Spinal cord (tissue), 10 donors: ENCODE results near the gene IFI30. TPM values are rescaled to one million over a fixed set of nuclear protein-coding genes. Genes with fewer than 3 reads are reported as not detected.
A peak's percentile ranks its signal among the peaks of the same experiment; 100 is the strongest.

Experiments used
- DNase-seq, 6 donors: peaks; one replicate each; pipeline versions ENCODE4 v3.0.0 to v3.0.0-alpha.2; 2013 to 2015; ENCODE audit warnings: low spot score in 6 of 6, low read depth in 4 of 6
- H3K27ac ChIP-seq: one replicate; pipeline ENCODE4 v1.5.1; 2013; ENCODE audit warnings: low read depth, low read length, control low read depth
- H3K27me3 ChIP-seq: one replicate; pipeline ENCODE4 v1.6.1; 2013; ENCODE audit warnings: low read length; ENCODE audit not compliant: control insufficient read depth, insufficient read depth
- H3K36me3 ChIP-seq: one replicate; pipeline ENCODE4 v1.6.1; 2013; ENCODE audit warnings: low read length; ENCODE audit not compliant: control insufficient read depth, insufficient read depth
- H3K4me1 ChIP-seq: one replicate; pipeline ENCODE4 v1.6.1; 2013; ENCODE audit warnings: low read length; ENCODE audit not compliant: control insufficient read depth, insufficient read depth
- H3K4me3 ChIP-seq: one replicate; pipeline ENCODE4 v1.5.1; 2013; ENCODE audit warnings: low read depth, low read length, control low read depth
- H3K9me3 ChIP-seq: one replicate; pipeline ENCODE4 v1.6.1; 2013; ENCODE audit warnings: low read length; ENCODE audit not compliant: control insufficient read depth, insufficient read depth
- WGBS: methylation state at CpG from one replicate; pipeline ENCODE4 v1.1.5; 2013; ENCODE audit warnings: missing lambda C conversion rate; ENCODE audit not compliant: insufficient coverage; 5-methylcytosine and 5-hydroxymethylcytosine counted together
- long read RNA-seq, 4 donors: transcript quantifications; one replicate each; lab custom pipeline, GENCODE V29; 2026
- polyA plus RNA-seq, 2 donors: library from polyadenylated mRNA; unstranded; fragments of 120-200 nt; gene quantifications; one replicate each; pipeline ENCODE4 v1.2.1, GENCODE V29; 2013; ENCODE audit not compliant: insufficient read length in 2 of 2
- total RNA-seq, 2 donors: library from RNA; depleted of rRNA in 1 of 2; stranded (reverse); fragments of 120-200 nt in 1 of 2; fragments of >200 nt in 1 of 2; gene quantifications; one replicate each; pipeline versions ENCODE4 v1.2.3 to v1.2.4, GENCODE V29; 2013 to 2014
- donor health status: healthy.

IFI30 gene
- total RNA-seq, result 10 to 100 TPM; 10.3 to 14.6 TPM
- polyA plus RNA-seq, result 1 to 10 TPM; 1.9 to 2.8 TPM
- long read RNA-seq, donor 1, transcript IFI30-201 (7 exons, 1,134 nt), result major isoform, 5 of 5 reads
- long read RNA-seq, donor 1, partial matches to known transcripts, result 0 of 5 reads
- long read RNA-seq, donor 1, other reads (novel, unspliced or antisense), result 0 of 5 reads
- long read RNA-seq, donor 2, partial matches to known transcripts, result 0 of 3 reads
- long read RNA-seq, donor 2, other reads (novel, unspliced or antisense), result 0 of 3 reads
- long read RNA-seq, donor 3, partial matches to known transcripts, result 0 of 2 reads
- long read RNA-seq, donor 3, other reads (novel, unspliced or antisense), result 0 of 2 reads
- long read RNA-seq, donor 4, transcript IFI30-201 (7 exons, 1,134 nt), result major isoform, 20 of 20 reads
- long read RNA-seq, donor 4, partial matches to known transcripts, result 0 of 20 reads
- long read RNA-seq, donor 4, other reads (novel, unspliced or antisense), result 0 of 20 reads

DNA sequence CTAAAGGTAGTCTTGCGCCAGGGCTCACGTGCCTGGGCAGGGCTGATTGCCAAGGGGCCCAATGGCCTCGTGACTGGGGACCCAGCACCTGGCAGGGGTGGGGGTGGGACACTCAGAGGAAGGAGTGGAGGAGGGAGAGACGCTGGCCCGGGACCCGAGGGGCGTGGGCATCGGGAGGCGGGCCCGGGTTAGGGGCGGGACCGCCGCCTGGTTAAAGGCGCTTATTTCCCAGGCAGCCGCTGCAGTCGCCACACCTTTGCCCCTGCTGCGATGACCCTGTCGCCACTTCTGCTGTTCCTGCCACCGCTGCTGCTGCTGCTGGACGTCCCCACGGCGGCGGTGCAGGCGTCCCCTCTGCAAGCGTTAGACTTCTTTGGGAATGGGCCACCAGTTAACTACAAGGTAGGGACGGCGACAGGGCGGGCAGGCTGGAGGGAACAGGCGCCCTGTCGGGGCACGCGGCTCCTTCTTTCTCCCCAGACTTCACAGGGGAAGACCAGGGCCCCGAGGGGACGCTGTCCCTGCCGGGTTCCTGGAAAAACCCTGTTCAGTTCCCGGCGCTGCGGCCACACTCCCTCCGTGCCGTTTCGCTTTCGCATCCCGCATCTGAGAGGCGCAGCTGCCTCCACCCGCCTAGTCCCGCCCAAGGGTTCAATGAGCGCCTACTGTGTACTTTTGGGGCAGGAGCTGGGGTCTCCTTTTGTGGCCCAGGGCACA lies at the start of gene IFI30:
TSS of gene IFI30 (plus strand) at position 242 of the 717 bp plus-strand sequence. CDS start at position 271, 29 bp downstream.
- WGBS, result under 1% methylated on average over 45 of the region's 47 CpGs
- Histone ChIP-seq H3K4me1 (peaks cover 14% of the 10 kb centered on the region), H3K9me3 (no peaks in the 10 kb centered on the region), H3K4me3 (peak within 1 kb of the TSS; percentile 51), H3K27me3 (peaks cover 24% of the 10 kb centered on the region), H3K27ac (peak within 1 kb of the TSS; percentile 33), H3K36me3 (peaks cover 29% of the 10 kb centered on the region)
- no peak for DNase-seq

- peaks cover 68% of the 10 kb centered on the region for H3K36me3 ChIP-seq
- WGBS, result 87% methylated on average over 26 of the region's 26 CpGs
These were observed 49.8 kb upstream of the IFI30 start for GRCh38 chr19:18123819-18124218.

GRCh38 chr19:18126097-18126496 lies 47.5 kb upstream of the IFI30 start:
- 93% methylated on average over 1 of the region's 2 CpGs for WGBS
- Histone ChIP-seq H3K4me1 (peaks cover 14% of the 10 kb centered on the region), H3K9me3 (no peaks in the 10 kb centered on the region), H3K4me3 (no peak overlapping the region), H3K27me3 (no peaks in the 10 kb centered on the region), H3K27ac (no peak overlapping the region), H3K36me3 (peaks cover 91% of the 10 kb centered on the region)
- DNase-seq, result no peak

More at GRCh38 chr19:18123819-18124218, 49.8 kb upstream of the IFI30 start:
- H3K9me3 ChIP-seq, result no peaks in the 10 kb centered on the region
- no peak overlapping the region for H3K27ac ChIP-seq
- H3K4me3 ChIP-seq, result no peak overlapping the region
- peaks cover 25% of the 10 kb centered on the region for H3K4me1 ChIP-seq
- H3K27me3 ChIP-seq, result no peaks in the 10 kb centered on the region
- no peak for DNase-seq

DNA sequence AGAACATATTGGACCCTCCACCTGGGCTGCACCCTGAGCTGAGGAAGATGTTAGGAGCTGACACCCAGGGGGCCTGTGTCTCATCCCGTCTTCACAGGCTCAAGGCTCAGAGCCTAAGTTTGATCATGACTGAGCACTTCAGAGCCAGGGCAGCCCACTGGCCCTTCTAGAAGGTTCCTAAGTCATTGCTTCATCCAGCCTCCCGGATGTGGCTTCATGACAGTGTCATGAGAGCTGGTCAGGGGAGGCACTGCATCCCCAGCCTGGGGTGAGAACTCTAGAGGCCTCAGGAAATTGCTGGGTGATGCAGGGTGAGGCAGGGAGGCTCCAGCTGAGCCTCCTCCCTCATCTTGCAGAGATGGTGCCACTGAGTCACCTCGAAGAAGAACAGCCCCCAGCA lies 45.6 kb upstream of the IFI30 start:
- 92% methylated on average over 3 of the region's 3 CpGs for WGBS
- no peak overlapping the region for H3K4me3 ChIP-seq
- DNase-seq, result no peak
- H3K4me1 ChIP-seq, result peaks cover 5% of the 10 kb centered on the region
- H3K36me3 ChIP-seq, result peaks cover 87% of the 10 kb centered on the region
- H3K9me3 ChIP-seq, result no peaks in the 10 kb centered on the region
- H3K27ac ChIP-seq, result no peak overlapping the region
- H3K27me3 ChIP-seq, result no peaks in the 10 kb centered on the region

DNA sequence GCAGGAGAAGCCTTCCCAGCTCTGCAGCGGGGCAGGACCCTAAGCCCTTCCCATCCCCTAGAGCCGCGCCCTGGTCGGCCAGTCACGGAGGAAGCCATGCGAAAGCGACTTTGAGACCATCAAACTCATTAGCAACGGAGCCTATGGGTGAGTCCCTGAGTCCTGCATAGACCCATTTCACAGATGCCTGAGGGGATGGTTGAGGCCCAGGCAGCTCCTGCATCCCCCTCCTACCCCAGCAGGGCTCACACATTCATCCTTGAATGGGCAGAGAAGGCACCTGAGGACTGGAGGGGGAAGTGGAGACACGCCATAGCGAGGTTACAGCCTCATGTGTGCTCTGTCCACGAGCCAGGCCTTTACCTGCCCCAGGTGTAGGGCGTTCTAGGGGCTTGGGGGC lies 44.8 kb upstream of the IFI30 start:
- Histone ChIP-seq H3K4me1 (no peaks in the 10 kb centered on the region), H3K9me3 (no peaks in the 10 kb centered on the region), H3K27me3 (no peaks in the 10 kb centered on the region), H3K4me3 (no peak overlapping the region), H3K27ac (no peak overlapping the region), H3K36me3 (peaks cover 83% of the 10 kb centered on the region)
- WGBS, result 96% methylated on average over 12 of the region's 12 CpGs
- no peak for DNase-seq

DNA sequence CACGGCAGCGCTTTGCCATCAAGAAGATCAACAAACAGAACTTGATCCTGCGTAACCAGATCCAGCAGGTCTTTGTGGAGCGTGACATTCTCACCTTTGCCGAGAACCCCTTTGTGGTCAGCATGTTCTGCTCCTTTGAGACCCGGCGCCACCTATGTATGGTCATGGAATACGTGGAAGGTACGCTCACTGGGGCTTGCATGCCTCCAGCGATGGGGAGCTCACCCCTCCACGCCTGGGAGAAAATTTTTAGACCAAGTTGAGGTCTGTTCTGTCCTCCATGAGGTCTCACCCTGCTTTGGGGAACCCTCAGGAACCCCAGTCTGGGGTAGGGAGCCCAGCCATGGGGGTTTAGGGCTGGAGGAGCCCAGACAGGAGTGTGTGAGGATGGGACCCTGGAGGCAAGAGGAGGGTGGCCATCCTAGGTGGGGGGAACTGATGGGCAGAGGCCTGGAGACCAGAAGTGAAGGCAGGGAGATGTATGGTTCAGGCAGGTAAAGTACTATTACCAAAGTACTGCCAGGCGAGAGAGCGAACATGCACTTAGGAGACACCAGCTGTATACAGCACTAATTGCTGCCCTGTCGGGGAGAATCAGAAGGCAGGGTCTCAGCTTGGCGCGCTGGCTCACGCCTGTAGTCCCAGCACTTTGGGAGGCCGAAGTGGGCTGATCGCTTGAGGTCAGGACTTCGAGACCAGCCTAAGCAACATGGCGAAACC lies 42.9 kb upstream of the IFI30 start:
- no peak for DNase-seq
- Histone ChIP-seq H3K4me1 (no peaks in the 10 kb centered on the region), H3K27me3 (no peaks in the 10 kb centered on the region), H3K36me3 (peaks cover 83% of the 10 kb centered on the region), H3K9me3 (no peaks in the 10 kb centered on the region), H3K4me3 (no peak overlapping the region), H3K27ac (no peak overlapping the region)
- 94% methylated on average over 21 of the region's 21 CpGs for WGBS

DNA sequence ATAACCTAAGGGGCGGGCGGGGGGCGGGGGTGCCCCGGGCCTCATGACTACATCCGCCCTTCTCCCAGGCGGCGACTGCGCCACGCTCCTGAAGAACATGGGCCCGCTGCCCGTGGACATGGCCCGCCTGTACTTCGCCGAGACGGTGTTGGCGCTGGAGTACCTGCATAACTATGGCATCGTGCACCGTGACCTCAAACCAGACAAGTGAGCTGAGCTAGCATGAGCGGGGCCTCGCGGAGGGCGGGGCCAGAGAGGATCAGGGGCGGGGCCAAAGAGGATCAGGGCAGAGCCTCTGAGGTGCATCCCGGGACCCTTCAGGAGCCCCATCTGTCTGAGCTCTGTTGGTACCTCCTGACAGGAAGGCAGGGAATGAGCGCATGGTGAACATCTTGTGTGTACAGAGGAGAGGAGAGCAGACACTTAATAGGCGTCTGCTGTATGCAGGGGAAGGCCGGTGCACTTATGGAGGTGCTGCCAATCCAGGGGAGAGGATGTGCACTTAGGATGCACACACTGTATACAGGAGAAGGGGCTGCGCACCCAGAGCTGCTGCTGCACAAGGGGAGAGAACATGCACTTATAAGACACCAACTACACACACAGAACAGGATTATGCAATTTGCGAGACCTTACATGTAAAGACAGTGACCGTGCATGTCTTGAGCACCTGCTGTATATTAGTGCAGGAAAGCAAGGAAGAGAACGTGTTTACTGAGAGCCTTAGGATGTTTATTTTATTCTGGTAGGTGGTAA lies 41.6 kb upstream of the IFI30 start:
- Histone ChIP-seq H3K9me3 (no peaks in the 10 kb centered on the region), H3K27ac (no peak overlapping the region), H3K36me3 (peaks cover 88% of the 10 kb centered on the region), H3K27me3 (no peaks in the 10 kb centered on the region), H3K4me3 (no peak overlapping the region), H3K4me1 (no peaks in the 10 kb centered on the region)
- 78% methylated on average over 28 of the region's 31 CpGs for WGBS
- no peak for DNase-seq

- H3K9me3 ChIP-seq, result no peaks in the 10 kb centered on the region
- H3K27me3 ChIP-seq, result no peaks in the 10 kb centered on the region
- peaks cover 68% of the 10 kb centered on the region for H3K36me3 ChIP-seq
- no peak overlapping the region for H3K27ac ChIP-seq
- H3K4me1 ChIP-seq, result no peaks in the 10 kb centered on the region
- WGBS, result 93% methylated on average over 18 of the region's 18 CpGs
- no peak overlapping the region for H3K4me3 ChIP-seq
- DNase-seq, result no peak
These were observed 37.7 kb upstream of the IFI30 start for GRCh38 chr19:18135712-18136584.
